CD4-positive, alpha-beta T cell (primary cell): Measurements from ENCODE around the gene SPOCD1. TPM values are rescaled to one million over a fixed set of nuclear protein-coding genes. Genes with fewer than 3 reads are reported as not detected.

ENCODE experiments used
- ATAC-seq: fragments of 200-7000 bp; cut with Tn5 transposase; one replicate; pipeline ENCODE4 v1.10.0; 2022; ENCODE audit warnings: mild to moderate bottlenecking; ENCODE audit not compliant: poor library complexity
- CTCF ChIA-PET: fragments of 350-600 bp; sonication (Branson Sonifier 250); formaldehyde crosslinking; loops from one replicate; lab custom pipeline; 2021; ENCODE audit warnings: antibody characterized with exemption, inconsistent platforms; lab: Charles Lee
- POLR2A ChIA-PET: fragments of 350-600 bp; sonication (Branson Sonifier 250); formaldehyde crosslinking; loops from one replicate; lab custom pipeline; 2021; ENCODE audit warnings: antibody characterized with exemption, inconsistent platforms; lab: Charles Lee
- DNase-seq, 14 experiments: peaks; one replicate each; pipeline ENCODE4 v3.0.0-alpha.2; 2013 to 2020; ENCODE audit warnings: mixed read lengths in 2 of 14
- H3K27ac ChIP-seq, 2 donors: one replicate each; pipeline versions ENCODE4 v1.5.1 to v1.7.0; 2013; ENCODE audit warnings: low read length in 2 of 2, low read depth in 1 of 2, mild to moderate bottlenecking in 1 of 2
- H3K27me3 ChIP-seq, 2 experiments: 1 replicate in 1 of 2; 2 replicates in 1 of 2; pipeline versions ENCODE4 v1.6.1 to v1.7.0; 2013; ENCODE audit warnings: low read length in 2 of 2, control low read depth in 1 of 2, mild to moderate bottlenecking in 1 of 2, moderate library complexity in 1 of 2; ENCODE audit not compliant: insufficient read depth in 2 of 2, control insufficient read depth in 1 of 2
- H3K36me3 ChIP-seq: one replicate; pipeline ENCODE4 v1.6.1; 2013; ENCODE audit warnings: low read length, control low read depth; ENCODE audit not compliant: insufficient read depth
- H3K4me1 ChIP-seq: one replicate; pipeline ENCODE4 v1.6.1; 2013; ENCODE audit warnings: low read length, control low read depth; ENCODE audit not compliant: insufficient read depth
- H3K4me3 ChIP-seq: one replicate; pipeline ENCODE4 v1.5.1; 2013; ENCODE audit warnings: mild to moderate bottlenecking, low read length, moderate library complexity
- H3K9me3 ChIP-seq, 2 experiments: 1 replicate in 1 of 2; 2 replicates in 1 of 2; pipeline versions ENCODE4 v1.6.1 to v1.7.0; 2013; ENCODE audit warnings: low read length in 2 of 2, mild to moderate bottlenecking in 2 of 2, control low read depth in 1 of 2, moderate library complexity in 1 of 2; ENCODE audit not compliant: control insufficient read depth in 1 of 2, insufficient read depth in 1 of 2
- H3K27ac Mint-ChIP-seq: one replicate; pipeline ENCODE4 v1.8.0; 2020; ENCODE audit warnings: mixed read lengths
- H3K27me3 Mint-ChIP-seq: one replicate; pipeline ENCODE4 v1.8.0; 2021; ENCODE audit warnings: mixed read lengths
- H3K36me3 Mint-ChIP-seq: one replicate; pipeline ENCODE4 v1.8.0; 2021; ENCODE audit warnings: low read depth, mixed read lengths
- H3K4me1 Mint-ChIP-seq: one replicate; pipeline ENCODE4 v1.8.0; 2021; ENCODE audit warnings: low read depth, mixed read lengths
- H3K4me3 Mint-ChIP-seq: one replicate; pipeline ENCODE4 v1.8.0; 2020; ENCODE audit warnings: mild to moderate bottlenecking, mixed read lengths
- H3K9me3 Mint-ChIP-seq: one replicate; pipeline ENCODE4 v1.8.0; 2020; ENCODE audit warnings: mixed read lengths
- CTCF ChIP-seq: fragments of 200-600 bp; IDR thresholded peaks from one replicate; pipeline ENCODE4 v1.8.0; 2022; ENCODE audit warnings: antibody characterized with exemption, mild to moderate bottlenecking
- intact Hi-C, 2 experiments: fragments of 100-400 bp; cut with DNase I in 1 of 2; cut with micrococcal nuclease in 1 of 2; formaldehyde crosslinking; loops; one replicate each; pipeline versions ENCODE4 v1.15.1 to v1.9.0; 2023 to 2025; cut with DNase I, micrococcal nuclease
- total RNA-seq, 174 experiments: library from RNA in 2 of 174; stranded (reverse) in 2 of 174; gene quantifications; one replicate each; pipeline ENCODE4 v1.2.3 and lab custom pipeline; 2021 to 2026

The SPOCD1 gene
- total RNA-seq, 2 experiments from 2014 or later: 0.11 to 0.27 TPM

- H3K4me1 ChIP-seq: peaks cover 9% of the 10 kb centered on the region
- H3K27ac Mint-ChIP-seq: no peak overlapping the region
- no peaks in the 10 kb centered on the region for H3K36me3 ChIP-seq
- no peaks in the 10 kb centered on the region for H3K27me3 Mint-ChIP-seq
- no peaks in the 10 kb centered on the region for H3K27me3 ChIP-seq
- intact Hi-C loops: no loop called here
- DNase-seq (no peak), ATAC-seq (no peak)
- H3K36me3 Mint-ChIP-seq: no peaks in the 10 kb centered on the region
- ChIA-PET CTCF (interaction anchor here (1.4 kb wide), 2 partner anchors 13 to 69 kb away, joined by 3 to 4 read pairs; no protein-coding TSS in a partner anchor), POLR2A (interaction anchor here (1.1 kb wide), 1 partner anchor 21 kb away, joined by 3 read pairs; no protein-coding TSS in a partner anchor)
- no peaks in the 10 kb centered on the region for H3K9me3 ChIP-seq
- H3K4me3 ChIP-seq: no peak overlapping the region
- H3K27ac ChIP-seq: no peak overlapping the region
- no peak for TF ChIP-seq CTCF
- H3K4me1 Mint-ChIP-seq: peaks cover 15% of the 10 kb centered on the region
- no peak overlapping the region for H3K4me3 Mint-ChIP-seq
- H3K9me3 Mint-ChIP-seq: no peaks in the 10 kb centered on the region
Observed at GRCh38 chr1:31857863-31858262, 42.0 kb upstream of the SPOCD1 start.

DNA sequence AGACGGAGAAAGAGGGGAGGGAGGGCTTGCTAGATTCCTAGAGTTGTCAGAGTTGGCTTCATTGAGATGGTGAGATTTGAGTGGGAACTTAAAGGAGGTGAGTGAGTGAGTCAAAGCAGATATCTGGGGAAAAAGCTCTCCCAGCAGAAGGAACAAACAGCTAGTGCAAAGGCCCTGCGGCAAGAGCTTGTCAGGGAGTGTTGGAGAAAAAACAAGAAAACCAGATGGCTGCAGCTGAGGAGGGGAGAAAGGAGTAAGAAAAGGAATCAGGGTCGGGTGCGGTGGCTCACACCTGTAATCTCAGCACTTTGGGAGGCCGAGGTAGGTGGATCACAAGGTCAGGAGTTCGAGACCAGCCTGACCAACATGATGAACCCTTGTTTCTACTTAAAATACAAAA is 40.3 kb upstream of the SPOCD1 start:
- Mint-ChIP-seq H3K9me3 (no peaks in the 10 kb centered on the region), H3K27ac (no peak overlapping the region), H3K27me3 (no peaks in the 10 kb centered on the region), H3K4me3 (no peak overlapping the region), H3K4me1 (peaks cover 15% of the 10 kb centered on the region), H3K36me3 (no peaks in the 10 kb centered on the region)
- H3K27me3 ChIP-seq: no peaks in the 10 kb centered on the region
- intact Hi-C loops: no loop called here
- no peak overlapping the region for H3K27ac ChIP-seq
- no peak for ATAC-seq
- no peaks in the 10 kb centered on the region for H3K9me3 ChIP-seq
- POLR2A ChIA-PET: no interaction called here
- no peak for DNase-seq
- no peak for TF ChIP-seq CTCF
- H3K4me1 ChIP-seq: peaks cover 9% of the 10 kb centered on the region
- CTCF ChIA-PET: no interaction called here
- no peak overlapping the region for H3K4me3 ChIP-seq
- no peaks in the 10 kb centered on the region for H3K36me3 ChIP-seq

GRCh38 chr1:31855038-31855845 is 39.4 kb upstream of the SPOCD1 start:
- H3K4me3 ChIP-seq: no peak overlapping the region
- H3K27ac ChIP-seq: no peak overlapping the region
- H3K9me3 Mint-ChIP-seq: no peaks in the 10 kb centered on the region
- H3K9me3 ChIP-seq: no peaks in the 10 kb centered on the region
- H3K4me3 Mint-ChIP-seq: no peak overlapping the region
- H3K4me1 Mint-ChIP-seq: peaks cover 21% of the 10 kb centered on the region
- no peaks in the 10 kb centered on the region for H3K36me3 ChIP-seq
- H3K36me3 Mint-ChIP-seq: no peaks in the 10 kb centered on the region
- no peaks in the 10 kb centered on the region for H3K27me3 Mint-ChIP-seq
- peaks cover 13% of the 10 kb centered on the region for H3K4me1 ChIP-seq
- no peaks in the 10 kb centered on the region for H3K27me3 ChIP-seq
- ATAC-seq (no peak), DNase-seq (no peak)
- CTCF ChIA-PET: no interaction called here
- no peak for TF ChIP-seq CTCF
- no peak overlapping the region for H3K27ac Mint-ChIP-seq
- POLR2A ChIA-PET: no interaction called here
- intact Hi-C loops: no loop called here
